Left hindlimb (tissue), 1 donor: ENCODE measurements around the gene SENP1.

ENCODE experiments used
- DNase-seq: peaks from one replicate; pipeline ENCODE4 v3.0.0-alpha.2; 2018

Gene SENP1

GRCh38 chr12:48110691-48111311, 4.9 kb upstream of the SENP1 start:
- no peak for DNase-seq

DNA sequence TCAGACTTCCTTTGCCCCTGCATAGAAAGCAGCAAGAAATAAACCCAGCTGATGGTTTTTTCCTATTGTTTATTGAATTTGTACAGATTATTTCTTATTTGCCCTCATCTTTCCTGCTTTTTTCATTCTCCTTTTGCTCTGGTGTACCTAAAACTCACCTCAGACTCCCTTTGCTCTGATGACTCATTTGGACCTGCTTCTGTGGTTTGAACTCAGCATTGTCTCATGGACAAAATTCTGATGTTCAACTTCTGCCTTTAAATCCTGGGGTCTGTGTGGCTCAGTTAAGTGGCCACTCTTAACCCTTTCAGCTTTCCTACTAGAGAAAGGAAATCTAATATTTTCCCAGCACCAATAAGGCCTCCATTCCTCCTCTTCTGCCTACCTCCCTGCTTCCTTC, 3.5 kb upstream of the SENP1 start:
- no peak for DNase-seq

GRCh38 chr12:48106681-48107613, 1.1 kb upstream of the SENP1 start:
- DNase-seq, result no peak

- DNase-seq, result no peak
These were observed 485 bp downstream of the SENP1 start for GRCh38 chr12:48105321-48105866.

DNA sequence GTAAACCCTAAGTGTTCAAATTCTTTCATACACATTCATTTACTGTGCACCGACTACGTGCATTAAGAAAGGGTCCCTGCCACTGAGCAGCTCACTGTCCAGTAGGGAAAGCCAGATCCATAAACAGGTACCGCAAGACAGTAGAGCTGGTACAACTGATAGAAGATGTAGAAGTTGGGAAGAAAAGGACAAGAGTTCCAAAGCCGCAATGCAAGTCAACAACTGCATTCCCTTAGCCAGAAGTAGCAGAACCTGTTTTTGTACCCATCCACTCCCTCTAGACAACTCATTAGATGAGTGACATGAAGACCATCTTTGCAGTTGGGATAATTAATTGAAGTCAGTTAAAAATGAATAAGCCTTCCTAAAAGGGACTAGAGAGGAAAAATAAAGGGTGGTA, 1.3 kb downstream of the SENP1 start:
- DNase-seq, result no peak

DNA sequence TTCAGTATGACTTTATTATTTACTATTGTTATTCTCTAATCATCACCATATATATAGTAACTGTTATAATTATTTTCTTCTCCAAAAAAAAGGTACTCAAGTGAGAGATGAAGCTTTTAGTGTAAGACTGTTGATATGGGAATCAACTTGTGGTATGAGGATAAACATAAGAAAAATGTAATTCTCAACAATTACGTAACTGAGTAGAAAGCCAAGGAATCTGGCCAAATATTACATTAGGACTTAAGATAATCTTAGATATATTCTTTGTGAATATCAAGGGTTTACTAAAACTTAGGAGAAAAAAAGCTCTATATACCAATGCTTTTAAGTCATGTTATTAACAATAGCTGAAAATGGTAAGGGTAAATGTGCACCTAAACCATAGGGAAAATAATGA, 13.3 kb downstream of the SENP1 start:
- no peak for DNase-seq

DNA sequence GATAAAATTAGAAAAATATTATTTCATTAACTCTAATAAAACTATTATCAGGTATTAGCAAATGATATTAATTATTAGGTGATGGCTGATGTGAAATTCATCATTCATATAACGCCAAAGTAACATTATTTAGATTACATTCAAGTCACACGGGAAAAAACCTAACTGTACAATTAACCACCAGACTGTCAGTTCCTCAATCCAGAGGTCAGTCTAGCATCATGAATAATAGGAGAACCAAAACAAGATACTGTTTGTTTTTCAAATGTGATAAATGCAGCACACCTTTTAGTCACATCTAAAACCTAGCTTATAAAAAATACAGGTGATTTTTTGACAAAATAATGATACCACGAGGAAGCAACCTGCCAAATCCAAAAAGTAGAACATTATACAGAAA, 19.6 kb downstream of the SENP1 start:
- DNase-seq, result no peak

GRCh38 chr12:48084841-48085460, 20.9 kb downstream of the SENP1 start:
- DNase-seq, result no peak

GRCh38 chr12:48084066-48084465, 21.8 kb downstream of the SENP1 start:
- DNase-seq, result no peak

DNA sequence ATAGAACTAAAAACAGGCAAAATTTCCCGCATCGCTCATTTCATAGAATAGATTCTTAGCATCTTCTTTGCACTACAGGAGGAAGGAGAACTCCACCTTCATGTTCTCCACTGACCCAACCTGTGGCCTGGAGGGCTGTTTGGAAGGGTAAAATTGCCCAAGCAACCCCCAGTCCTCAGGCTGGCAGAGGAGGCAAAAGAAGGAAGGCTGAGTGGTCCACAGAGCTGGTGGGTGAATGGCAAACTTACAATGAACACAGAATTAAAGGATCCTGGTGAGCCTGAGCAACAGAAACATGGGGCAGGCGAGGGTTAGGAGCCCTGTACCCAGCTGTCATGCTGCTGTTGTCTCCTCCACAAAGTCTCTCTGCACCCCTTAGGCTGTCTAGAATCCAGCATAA, 25.1 kb downstream of the SENP1 start:
- no peak for DNase-seq

DNA sequence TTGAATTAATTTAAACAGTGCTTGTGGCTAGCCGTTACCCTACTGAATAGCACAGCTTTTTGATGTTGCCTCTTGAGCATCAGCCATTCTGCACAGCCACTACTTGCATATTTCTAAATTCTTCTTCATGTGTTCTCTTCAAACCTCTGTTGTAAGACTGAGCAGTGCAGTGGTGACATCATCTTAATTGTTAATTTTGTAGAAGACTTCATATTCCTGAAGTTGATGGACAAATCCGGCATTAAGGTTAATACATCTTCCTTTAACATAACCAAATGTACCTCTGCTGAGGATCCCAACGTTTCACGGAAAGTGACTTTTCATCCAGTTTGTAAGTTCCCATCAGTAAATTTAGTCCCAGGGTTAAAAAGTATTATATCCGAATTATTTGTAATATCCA, 25.6 kb downstream of the SENP1 start:
- no peak for DNase-seq

DNA sequence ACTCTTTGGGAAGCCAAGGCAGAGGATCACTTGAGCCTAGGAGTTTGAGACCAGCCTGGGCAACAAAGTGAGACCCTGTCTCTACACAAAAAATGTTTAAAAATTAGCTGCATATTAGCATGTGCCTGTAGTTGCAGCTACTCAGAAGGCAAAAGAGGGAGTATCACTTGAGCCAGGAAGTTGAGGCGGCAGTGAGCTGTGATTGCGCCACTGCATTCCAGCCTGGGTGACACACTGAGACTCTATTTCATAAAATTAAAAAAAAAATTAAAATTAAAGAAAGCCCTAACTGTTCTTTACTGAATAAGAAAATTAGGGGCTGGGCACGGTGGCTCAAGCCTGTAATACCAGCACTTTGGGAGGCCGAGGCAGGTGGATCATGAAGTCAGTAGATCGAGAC, 27.0 kb downstream of the SENP1 start:
- DNase-seq, result no peak

- DNase-seq, result no peak
These were observed 28.8 kb downstream of the SENP1 start for GRCh38 chr12:48077111-48077510.

DNA sequence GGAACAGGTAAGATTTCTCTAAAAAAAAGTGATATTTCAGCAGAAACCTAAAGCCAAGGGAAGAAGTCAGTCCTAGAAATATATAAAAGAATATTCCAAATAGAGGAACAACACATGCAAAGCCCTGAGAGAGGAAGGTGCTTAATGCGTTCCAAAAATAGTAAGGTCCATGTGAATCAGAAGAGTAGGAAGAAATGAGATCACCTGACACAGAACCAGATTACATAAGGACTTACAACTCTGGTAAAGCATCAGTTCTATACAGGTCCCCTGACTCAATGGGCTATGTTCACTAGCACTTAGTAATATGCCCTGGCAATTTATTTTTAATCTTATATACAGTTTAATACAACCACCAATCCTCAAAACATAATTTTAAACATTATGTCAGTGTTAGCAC, 30.0 kb downstream of the SENP1 start:
- no peak for DNase-seq

- DNase-seq, result no peak
These were observed 31.6 kb downstream of the SENP1 start for GRCh38 chr12:48074266-48074665.

DNA sequence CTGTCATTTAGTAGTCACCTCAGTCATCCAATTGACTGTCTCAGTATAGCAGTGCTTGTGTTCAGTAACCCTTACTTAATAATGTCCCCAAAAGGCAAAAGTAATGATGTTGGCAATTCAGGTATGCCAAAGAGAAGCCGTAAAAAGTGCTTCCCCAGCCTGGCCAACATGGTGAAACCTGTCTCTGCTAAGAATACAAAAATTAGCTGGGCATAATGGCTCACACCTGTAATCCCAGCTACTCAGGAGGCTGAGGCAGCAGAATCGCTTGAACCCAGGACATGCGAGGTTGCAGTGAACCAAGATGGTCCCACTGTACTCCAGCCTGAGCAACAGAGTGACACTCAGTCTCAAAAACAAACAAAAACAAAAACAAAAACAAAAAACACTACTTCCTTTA, 33.6 kb downstream of the SENP1 start:
- DNase-seq, result no peak

- DNase-seq, result no peak
These were observed 34.1 kb downstream of the SENP1 start for GRCh38 chr12:48071808-48072207.

GRCh38 chr12:48070731-48071130, 35.1 kb downstream of the SENP1 start:
- DNase-seq, result no peak

DNA sequence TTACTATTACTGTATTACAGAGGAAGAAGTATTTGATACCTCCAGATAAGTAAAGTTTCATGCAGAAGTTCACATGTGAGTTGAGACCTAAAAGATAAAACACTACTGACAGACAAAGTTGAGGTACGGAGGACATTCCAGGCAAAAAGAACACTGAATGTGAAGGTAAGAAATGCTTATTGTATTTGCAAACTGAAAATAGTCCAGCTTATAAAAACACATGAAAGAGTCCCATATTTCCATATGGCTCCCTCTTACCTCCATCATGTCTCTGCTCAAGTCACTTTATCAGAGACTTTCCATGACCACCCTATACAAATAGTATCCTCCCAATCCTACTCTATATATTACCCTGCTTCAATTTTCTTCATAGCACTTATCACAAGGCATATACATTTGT, 35.8 kb downstream of the SENP1 start:
- no peak for DNase-seq

GRCh38 chr12:48069241-48069640, 36.6 kb downstream of the SENP1 start:
- DNase-seq, result no peak

DNA sequence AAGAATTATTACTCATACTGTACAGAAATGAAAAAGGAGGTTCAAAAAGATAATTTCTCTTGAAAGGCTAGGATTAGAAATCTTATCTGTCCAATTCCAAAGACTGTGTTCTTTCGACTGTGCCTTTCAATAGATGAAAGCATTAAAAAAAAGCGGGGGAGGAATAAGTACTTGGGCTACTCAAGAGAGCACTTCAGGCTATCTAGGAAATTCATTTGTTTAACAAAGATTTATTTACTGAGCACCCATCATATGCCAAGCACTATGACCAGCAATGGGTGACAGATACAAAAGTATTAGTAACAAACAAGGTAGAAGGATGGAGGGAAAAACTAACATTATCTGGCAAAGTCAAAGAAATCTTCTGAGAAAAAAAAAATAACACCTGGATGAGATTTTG, 37.4 kb downstream of the SENP1 start:
- DNase-seq, result no peak

DNA sequence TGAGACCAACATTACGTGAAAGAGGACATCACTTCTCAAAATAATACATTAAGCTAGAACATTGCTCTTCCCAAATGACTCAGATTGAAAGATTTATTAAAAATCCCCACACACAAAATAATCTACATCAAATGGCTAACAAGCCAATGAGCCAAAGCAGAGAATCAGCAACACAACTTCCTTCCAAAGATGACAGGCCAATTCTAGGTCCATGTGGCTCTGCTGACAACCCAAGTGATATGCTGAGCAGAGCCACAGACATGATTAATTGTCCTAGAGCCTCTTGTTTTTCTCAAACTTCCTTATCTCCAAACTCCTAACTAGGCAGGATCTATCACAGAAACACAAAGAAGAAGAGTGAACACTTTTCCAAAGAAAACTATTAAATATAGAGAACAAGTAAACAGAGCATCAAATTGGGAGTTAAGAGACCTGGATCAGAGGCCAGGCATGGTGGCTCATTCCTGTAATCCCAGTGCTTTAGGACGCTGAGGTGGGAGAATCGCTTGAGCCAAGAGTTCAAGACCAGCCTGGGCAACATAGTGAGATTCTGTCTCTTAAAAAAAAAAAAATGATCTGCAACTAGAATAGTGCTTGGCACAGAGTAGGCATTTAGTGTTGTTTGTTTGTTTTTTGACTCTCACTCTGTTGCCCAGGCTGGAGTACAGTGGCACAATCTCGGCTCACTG, 38.5 kb downstream of the SENP1 start:
- no peak for DNase-seq

DNA sequence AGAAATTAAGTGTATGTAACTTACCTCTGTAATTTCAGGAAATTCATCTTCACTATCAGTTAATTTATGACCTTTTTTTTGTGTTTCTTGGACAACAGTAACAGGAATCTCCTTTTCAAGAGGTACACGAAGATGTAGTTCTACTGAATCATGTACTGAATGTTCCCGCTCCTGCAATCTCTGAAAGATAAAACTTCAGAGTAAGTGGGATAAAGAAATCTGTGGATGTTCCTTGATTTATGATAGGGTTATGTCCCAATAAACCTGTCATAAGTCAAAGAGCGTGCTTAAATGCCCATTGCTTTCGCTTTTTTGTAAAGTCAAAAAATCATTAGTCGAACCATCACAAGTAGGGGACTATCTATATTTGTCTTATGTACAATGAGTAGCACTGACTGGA, 40.8 kb downstream of the SENP1 start:
- DNase-seq, result no peak
